Suprapubic skin (tissue), 3 donors: ENCODE measurements around the gene MAP3K4.

Experiments used
- POLR2AphosphoS5 ChIP-seq, 3 donors: sonication (generic); formaldehyde crosslinking; IDR thresholded peaks; one replicate each; pipeline ENCODE4 v1.6.1; 2017; ENCODE audit warnings: antibody characterized with exemption in 3 of 3
- TF ChIP-seq, protein P1 (sequence below), 2 donors: fragments of 200-600 bp in 1 of 2; fragments of 450-650 bp in 1 of 2; sonication (generic) in 1 of 2; IDR thresholded peaks; one replicate each; pipeline ENCODE4 v1.5.1; 2016 to 2019; ENCODE audit warnings: antibody characterized with exemption in 2 of 2, mild to moderate bottlenecking in 1 of 2, moderate library complexity in 1 of 2

DNA sequence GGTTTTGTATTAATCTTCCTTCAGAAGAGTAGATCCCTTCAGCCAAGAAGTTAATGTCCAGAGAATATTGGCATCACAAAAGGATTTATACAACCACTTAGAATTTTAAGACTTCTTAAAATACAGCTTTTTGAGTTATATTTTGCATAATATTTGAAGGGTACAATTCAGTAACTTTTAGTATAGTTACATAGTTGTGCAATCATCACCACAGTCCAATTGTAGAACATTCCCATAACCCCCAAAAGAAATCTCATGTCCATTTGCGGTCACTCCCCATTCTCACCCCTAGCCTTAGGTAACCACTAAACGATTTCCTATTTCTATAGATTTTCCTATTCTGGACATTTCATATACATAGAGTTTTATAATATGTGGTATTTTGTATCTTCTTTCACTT, 126.4 kb downstream of the MAP3K4 start:
- TF ChIP-seq POLR2AphosphoS5 (IDR thresholded peaks at IDR 0.05), result no peak
- TF ChIP-seq, protein P1, sequence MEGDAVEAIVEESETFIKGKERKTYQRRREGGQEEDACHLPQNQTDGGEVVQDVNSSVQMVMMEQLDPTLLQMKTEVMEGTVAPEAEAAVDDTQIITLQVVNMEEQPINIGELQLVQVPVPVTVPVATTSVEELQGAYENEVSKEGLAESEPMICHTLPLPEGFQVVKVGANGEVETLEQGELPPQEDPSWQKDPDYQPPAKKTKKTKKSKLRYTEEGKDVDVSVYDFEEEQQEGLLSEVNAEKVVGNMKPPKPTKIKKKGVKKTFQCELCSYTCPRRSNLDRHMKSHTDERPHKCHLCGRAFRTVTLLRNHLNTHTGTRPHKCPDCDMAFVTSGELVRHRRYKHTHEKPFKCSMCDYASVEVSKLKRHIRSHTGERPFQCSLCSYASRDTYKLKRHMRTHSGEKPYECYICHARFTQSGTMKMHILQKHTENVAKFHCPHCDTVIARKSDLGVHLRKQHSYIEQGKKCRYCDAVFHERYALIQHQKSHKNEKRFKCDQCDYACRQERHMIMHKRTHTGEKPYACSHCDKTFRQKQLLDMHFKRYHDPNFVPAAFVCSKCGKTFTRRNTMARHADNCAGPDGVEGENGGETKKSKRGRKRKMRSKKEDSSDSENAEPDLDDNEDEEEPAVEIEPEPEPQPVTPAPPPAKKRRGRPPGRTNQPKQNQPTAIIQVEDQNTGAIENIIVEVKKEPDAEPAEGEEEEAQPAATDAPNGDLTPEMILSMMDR (IDR thresholded peaks at IDR 0.05), result no peak
